ENCODE measurements around the gene MRPL2.

- TF ChIP-seq CTCF (optimal IDR thresholded peaks at IDR 0.05 in 1 of 3, IDR thresholded peaks at IDR 0.05 in 1 of 3, conservative IDR thresholded peaks at IDR 0.05 in 1 of 3; ENCODE audit: extremely low read depth in 1 of 3, insufficient read depth in 2 of 3, low read length in 3 of 3), result no peak
- no peak for TF ChIP-seq EZH2 (IDR thresholded peaks at IDR 0.05; ENCODE audit: low read length)
These were observed 40.1 kb downstream of the MRPL2 start for GRCh38 chr6:43019152-43019551.
